Caki2 (cell line): ENCODE measurements around the gene MSTO1. TPM values are rescaled to one million over a fixed set of nuclear protein-coding genes. Genes with fewer than 3 reads are reported as not detected.
"Not testable (repeated sequence)": the region's sequence is repeated elsewhere in the genome, so short reads cannot be mapped to it uniquely, and the experiment has no call there.

ENCODE experiments used
- DNase-seq: peaks from one replicate; pipeline ENCODE4 v3.0.0-alpha.2; 2015; ENCODE audit warnings: low read depth
- in situ Hi-C: cut with HindIII; loops from 2 replicates; pipeline ENCODE4 v1.10.0; 2016; ENCODE audit warnings: low sequenced_read_pairs, low pct_unique_long_range_greater_than_20kb, mixed read lengths
- total RNA-seq: library from RNA; depleted of rRNA; stranded (reverse); fragments of >200 nt; shearing (Covaris generic); gene quantifications from 2 replicates; pipeline ENCODE4 v1.2.3, GENCODE V29; 2014; ENCODE audit warnings: low replicate concordance; rRNA removed

MSTO1 gene
- 29.7 and 30.7 TPM in 2 replicates for total RNA-seq

DNA sequence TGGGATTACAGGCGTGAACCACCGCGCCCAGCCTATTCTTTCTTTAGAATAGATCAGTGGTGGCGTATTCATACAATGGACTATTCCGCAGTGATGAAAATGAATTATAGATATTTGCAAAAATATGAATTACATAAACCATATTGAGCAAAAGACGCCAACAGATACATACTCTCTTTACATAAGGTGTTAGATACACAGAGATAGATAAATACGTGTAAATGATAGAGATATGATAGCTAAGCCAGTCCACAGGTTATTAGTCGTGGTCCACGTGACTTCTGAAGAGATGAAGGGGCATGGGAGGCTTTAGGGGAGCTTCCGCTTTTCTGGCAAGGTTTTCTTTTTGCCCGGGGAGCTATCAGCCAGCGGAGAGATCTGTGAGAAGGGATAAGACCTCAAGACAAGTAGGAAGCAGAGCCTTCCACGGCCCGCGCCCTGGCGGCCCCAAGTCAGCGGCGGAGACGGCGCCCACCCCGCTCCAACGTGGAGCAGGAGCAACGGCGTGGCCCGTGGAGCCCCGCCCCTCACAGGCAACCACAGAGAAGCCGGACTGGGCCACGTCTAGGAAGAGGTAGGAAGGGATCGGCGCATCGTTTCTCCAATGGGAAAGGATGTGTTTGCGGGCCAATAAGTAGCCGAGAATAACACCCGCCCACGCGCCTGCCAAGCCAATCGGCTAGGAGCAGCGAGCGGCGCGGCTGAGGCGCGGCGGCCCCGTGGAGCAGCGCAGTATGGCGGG lies at the start of gene MSTO1:
TSS of gene MSTO1 (plus strand) at position 704 of the 742 bp plus-strand sequence. CDS start at position 735, 31 bp downstream.
- in situ Hi-C loops, result no loop called here
- DNase-seq, result peak; percentile 96

DNA sequence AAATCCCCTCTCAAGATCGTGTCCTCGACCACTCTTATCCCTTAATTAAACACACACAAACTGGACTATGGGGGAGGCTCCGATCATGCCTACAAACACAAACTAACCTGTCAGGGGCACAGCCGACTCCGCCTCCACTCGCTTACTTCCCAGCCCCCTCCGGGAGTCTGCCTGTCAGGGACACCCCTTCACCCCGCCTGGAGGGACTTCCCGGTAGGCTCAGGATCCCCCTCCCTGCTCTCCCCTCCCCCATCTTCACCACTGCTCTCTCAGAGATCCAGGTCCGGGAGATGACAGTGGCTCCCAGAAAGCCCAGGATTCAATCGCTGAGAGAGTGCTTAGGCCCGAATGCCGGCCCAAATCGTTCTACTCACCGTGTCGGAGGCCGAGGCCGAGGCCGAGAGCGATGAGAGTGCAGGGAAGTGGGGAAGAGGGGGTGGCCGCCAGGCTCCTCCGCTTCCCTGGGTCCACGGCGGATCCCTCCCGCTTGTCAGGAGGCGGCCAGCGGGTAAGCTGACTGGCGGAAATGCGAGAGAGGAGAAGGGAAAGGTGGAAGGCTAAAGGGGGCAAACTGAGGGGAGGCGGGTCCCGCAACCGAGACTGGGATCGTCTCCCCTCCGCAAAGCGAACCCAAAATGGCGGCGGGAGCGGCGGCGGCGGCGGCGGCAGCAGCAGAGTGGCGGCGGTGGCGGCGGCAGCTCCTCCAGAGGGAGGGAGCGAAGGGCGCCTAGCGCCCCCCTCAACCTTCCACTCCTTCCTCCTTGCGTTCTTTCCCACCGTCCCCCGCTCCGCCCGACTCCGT lies 48.0 kb upstream of the MSTO1 start:
- DNase-seq, in situ Hi-C loops: not testable (repeated sequence)

DNA sequence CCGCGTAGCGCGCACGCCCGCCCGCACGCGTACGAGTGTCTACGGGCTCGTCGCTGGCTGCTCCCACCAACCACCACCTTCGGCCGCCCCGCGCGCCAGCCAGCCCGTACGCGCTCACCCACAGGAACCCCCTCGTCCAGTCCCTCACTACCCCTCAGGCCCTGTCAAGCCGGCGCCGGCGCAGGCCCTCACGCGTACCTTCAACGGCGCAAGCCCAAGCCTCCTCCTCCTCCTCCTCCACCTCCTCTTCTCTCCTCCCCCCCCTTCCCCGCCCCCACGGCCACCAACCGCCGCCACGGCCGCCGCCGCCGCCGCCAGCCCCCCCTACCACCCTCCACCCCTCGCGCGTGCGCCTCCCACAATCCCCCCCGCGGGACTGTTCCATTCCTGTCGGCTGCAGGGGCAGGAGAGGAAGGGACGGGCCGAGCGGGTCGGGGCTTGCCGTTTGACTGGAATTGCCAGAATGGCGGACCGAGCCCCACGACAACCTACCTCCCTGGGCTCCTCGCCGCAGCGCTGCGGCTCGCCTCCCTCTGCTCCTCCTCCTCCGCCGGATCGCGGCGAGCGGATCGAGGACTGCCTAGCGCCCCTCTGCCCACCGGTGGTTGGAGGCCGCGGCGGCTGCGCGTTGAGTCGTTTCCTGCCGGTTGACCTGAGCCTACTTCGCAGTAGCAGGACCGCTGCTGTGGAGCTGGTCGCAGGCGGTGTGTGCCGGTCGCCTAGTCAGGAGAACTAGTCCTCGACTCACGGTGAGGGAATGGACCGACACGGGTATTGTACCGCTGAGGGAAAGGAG lies 47.2 kb upstream of the MSTO1 start, which contains the start of gene ASH1L:
TSS of gene ASH1L (minus strand) at position 223 of the 796 bp plus-strand sequence. CDS start 41,284 bp downstream, outside the sequence.
- DNase-seq, result peak; percentile 93
- in situ Hi-C loops, result no loop called here

DNA sequence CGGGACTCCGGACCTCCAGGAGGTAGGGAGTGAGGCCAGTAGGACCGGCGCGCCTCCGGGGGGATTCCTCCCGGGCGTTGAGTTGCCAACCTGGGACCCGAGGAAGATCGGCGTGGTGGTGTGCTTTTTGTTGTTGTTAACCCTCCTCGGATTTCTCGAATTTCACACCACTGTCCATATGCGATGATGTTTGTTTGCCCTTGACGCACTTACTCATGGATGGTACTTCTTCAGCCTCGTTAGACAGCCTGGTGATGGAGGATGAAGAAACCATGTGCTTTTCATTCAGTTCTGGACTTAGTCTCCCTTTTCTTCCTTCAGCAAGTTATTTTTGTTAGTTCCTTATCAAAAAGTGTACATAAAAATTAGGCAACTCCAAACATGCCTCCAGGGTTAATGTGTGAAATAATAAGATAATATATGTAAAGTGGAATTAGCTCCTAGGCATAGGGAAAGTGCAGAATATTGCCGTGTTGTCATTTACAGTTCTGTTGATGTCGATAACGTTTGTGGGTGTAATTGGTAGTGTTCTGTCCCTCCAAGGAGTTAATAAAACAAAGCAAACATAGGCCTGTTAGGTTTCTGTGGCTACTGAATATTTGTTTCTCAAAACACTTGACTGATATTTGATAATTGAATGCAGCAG lies 46.5 kb upstream of the MSTO1 start:
- in situ Hi-C loops, DNase-seq: not testable (repeated sequence)

DNA sequence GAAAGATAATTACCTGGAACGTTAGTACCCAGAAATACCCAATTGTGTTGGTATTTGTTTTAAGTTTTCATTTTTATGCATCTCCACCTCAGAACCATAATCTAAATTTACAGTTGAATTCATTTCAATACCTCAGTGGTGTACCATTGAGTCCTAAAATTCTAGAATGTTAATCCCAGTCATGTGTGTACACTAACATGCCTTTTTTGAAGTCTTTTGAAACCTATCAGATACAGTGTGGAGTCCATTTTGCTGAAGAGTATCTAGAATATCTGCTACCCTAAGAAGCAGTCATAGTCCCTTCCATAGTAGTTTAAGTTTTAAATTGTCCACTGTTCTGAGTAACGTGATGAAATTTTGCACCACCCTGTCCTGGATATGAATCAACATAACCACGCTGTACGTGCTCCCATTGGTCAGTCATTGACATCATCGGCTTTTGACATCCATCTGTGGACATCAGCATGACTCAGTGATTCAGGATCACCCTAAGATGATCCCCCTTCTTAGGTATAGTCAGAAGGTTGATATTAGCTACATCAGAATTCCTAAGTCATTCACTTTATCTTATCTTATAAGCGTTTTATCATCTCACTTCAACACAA lies 39.9 kb upstream of the MSTO1 start:
- peak; percentile 81 for DNase-seq
- in situ Hi-C loops, result no loop called here

DNA sequence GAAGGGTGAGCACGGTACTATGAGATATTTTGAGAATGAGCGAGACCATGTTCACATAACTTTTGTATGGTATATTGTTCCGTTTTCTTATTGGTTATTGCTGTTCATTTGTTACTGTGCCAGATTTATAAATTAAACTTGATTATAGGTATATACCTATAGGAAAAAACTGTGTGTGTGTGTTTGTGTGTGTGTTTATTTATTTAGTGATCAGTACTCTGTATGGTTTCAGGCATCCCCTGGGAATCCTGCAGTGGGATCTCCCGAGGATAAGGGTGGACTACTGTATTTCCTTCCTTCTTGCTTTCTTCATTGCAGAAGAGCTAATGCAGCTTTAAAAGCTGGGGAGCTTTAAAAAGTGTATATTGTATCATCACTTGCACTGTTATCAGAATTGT lies 39.4 kb upstream of the MSTO1 start:
- in situ Hi-C loops, result no loop called here
- DNase-seq, result no peak

DNA sequence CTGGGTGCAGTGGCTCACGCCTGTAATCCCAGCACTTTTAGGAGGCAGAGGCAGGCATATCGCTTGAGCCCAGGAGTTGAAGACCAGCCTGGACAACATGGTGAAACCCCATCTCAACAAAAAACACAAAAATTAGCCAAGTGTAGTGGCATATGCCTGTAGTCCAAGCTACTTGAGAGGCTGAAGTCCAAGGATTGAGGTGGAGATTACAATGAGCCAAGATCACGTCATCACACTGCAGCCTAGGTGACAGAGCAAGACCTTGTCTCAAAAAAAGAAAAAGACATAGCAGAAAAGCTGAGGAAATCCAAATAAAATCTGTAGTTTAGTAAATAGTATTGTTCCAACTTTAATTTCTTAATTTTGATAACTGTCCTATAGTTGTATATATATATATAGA lies 35.9 kb upstream of the MSTO1 start:
- in situ Hi-C loops, result no loop called here
- no peak for DNase-seq

DNA sequence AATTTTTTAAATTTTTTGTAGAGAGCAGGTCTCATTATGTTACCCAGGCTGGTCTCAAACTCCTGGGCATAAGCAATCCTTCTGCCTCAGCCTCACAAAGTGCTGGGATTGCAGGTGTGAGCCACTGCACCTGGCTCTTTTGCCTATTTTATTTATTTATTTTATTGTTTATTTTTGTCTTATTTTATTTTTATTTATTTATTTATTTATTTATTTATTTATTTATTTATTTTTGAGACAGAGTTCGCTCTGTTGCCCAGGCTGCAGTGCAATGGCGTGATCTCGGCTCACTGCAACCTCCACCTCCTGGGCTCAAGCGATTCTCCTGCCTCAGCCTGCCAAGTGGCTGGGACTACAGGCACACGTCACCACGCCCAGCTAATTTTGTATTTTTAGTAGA lies 34.4 kb upstream of the MSTO1 start:
- DNase-seq, in situ Hi-C loops: not testable (repeated sequence)

DNA sequence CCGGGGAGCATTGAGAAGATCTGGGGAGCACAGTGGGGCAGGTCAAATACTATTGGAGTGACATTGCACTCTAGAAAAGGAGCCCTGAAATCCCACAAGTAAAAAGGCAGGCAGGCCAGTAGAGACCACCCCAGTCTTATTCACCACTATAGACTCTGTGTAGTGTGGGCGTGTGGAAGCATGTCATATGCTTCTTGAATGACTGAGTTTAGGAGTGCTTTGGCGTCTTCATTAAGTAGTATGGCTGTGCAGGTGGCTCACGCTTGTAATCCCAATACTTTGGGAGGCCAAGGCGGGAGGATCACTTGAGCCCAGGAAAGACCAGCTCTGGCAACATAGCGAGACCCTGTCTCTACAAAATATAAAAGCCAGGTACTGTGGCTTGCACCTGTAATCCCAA lies 26.2 kb upstream of the MSTO1 start:
- in situ Hi-C loops, result not testable (repeated sequence)

DNA sequence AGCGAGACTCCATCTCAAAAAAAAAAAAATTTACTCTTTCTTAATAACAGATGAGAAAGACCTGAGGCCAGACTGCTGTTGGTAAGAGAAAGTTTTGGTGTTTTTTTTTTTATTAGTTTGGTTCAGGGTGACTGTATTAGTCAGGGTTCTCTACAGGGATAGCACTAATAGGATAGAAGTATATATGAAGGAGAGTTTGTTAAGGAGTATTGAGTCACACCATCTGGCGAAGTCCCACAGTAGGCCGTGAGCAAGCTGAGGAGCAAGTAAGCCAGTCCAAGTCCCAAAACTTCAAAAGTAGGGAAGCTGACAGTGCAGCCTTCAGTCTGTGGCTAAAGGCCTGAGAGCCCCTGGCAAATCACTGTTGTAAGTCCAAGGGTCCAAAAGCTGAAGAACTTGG lies 20.7 kb upstream of the MSTO1 start:
- in situ Hi-C loops, DNase-seq: not testable (repeated sequence)

More for the DNA sequence above, 26.2 kb upstream of the MSTO1 start:
- DNase-seq, result not testable (repeated sequence)

DNA sequence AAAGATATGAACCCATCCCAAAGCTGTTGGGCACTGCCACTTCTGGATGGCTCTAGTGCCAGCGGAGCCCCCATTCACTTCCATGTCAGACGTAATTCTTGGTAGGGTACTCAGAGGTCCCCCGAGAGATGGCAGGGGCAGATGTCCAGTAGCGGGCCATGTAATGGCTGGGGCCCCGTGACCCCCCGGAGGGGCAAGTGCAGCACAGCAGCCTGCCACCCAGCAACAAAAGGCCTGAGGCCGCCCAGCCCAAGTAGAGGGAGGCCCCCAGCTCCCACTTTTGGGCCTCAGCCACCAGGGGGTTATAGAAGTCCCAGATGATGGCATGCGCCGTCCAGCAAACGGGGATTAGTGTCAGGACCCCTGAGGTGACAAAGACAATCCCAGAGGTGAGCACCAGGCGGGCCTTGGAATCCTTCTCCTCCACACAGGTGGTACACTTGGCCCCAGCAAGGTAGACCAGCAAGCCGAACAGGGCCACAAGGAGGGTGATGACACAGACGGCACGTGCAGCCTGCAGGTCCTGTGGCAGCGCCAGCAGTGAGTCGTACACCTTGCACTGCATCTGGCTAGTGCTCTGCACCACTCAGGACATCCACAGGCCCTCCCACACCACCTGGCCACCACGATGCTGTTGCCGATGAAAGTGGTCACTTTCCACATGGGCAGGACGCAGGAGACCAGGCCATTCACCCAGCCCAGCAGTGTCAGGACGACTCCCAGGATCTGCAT lies 19.3 kb upstream of the MSTO1 start:
- DNase-seq, in situ Hi-C loops: not testable (repeated sequence)

DNA sequence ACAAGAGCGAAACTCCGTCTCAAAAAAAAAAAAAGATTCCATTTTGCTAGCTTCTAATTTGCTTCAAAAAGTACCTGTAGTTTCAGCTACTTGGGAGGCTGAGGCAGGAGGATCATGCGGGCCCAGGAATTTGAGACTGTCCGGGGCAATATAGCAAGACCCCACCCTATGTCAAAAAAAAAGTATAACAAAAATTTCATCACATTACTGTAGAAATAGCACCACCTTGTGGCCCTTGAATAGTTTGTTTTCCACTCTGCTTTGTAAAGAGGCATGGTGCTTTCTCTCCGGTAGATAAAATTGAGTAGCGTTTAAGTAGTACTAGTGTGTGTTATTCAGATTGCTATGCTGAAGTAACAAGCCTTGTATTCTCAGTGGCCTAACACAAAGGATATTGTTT lies 18.2 kb upstream of the MSTO1 start:
- peak; percentile 58 for DNase-seq
- in situ Hi-C loops, result no loop called here

DNA sequence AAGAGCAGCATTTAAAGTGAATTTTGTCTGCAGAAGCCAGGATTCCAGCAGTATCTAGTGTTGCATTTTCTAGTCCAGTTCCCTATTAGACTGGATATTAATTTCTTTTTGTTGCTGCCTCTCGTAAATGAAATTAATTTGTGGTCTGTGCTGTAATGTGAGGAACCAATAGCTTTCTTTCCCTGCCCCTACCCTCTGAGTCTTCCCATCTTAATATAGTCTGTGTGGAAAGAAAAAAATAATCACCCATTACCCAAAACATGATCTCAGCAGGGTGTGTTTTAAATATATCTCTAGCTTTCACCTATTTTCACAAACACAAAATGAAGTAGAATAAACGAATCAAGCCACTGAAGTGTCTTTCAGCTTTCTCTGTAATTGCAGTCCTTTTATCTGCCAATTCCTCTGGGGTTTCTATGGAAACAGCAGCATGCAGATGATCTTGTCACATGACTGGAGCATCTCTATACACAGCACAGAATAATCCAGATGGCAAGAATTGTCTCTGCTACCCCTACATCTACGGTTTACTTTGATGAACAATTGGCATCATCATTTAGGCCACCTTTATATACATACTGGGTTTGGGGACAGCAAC lies 14.0 kb upstream of the MSTO1 start:
- in situ Hi-C loops, DNase-seq: not testable (repeated sequence)

DNA sequence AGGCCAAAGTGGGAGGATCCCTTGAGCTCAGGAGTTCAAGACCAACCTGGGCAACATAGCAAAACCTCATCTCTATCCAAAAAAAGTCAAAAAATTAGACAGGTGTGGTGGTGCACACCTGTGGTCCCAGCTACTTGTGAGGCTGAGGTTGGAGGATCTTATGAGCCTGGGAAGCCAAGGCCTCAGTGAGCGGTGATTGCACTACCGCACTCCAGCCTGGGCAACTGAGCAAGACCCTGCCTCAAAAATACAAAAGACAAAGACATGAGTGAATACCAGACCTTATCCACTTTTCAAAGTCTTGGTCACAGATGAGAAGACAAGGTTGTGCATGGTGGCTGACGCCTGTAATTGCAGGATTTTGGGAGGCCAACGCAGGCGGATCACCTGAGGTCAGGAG lies 13.2 kb upstream of the MSTO1 start:
- no peak for DNase-seq
- in situ Hi-C loops, result no loop called here

DNA sequence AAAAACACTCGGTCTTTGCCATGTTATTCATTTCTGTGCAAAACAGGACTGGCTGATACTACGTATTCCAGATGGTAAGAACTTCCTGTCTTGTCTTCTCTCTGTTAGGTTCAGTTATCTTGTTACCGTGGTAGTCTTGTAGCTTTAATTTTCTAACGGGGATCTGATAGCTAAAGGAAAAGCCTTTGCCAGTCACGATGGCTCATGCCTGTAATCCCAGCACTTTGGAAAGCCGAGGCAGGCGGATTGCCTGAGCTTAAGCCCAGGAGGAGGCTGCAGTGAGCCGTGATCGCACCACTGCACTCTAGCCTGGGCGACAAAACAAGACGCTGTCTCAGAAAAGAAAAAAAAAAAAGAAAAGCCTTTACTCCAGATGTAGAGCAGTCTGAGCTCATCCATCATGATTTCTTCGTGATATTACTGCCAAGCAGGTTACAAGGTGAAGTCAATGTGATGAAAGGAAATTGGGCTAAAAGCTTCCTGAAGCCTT lies 11.1 kb upstream of the MSTO1 start:
- in situ Hi-C loops, result no loop called here
- DNase-seq, result no peak

DNA sequence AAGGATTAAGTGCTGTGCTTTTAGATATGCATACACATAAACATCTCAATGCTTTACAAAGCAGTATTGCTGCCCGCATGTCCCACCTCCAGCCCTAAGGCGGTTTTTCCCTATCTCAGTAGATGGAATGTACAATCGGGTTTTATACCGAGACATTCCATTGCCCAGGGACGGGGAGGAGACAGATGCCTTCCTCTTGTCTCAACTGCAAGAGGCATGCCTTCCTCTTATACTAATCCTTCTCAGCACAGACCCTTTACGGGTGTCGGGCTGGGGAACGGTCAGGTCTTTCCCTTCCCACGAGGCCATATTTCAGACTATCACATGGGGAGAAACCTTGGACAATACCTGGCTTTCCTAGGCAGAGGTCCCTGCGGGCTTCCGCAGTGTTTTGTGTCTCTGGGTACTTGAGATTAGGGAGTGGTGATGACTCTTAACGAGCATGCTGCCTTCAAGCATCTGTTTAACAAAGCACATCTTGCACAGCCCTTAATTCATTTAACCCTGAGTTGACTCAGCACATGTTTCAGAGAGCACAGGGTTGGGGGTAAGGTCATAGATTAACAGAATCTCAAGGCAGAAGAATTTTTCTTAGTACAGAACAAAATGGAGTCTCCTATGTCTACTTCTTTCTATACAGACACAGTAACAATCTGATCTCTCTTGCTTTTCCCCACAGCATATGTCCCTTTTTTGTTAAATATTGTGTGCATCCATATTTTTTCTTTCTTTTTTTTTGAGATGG lies 10.0 kb upstream of the MSTO1 start:
- in situ Hi-C loops, DNase-seq: not testable (repeated sequence)
